Measurements from ENCODE around the gene CBR3. TPM values are rescaled to one million over a fixed set of nuclear protein-coding genes. Genes with fewer than 3 reads are reported as not detected.
A peak's percentile ranks its signal among the peaks of the same experiment; 100 is the strongest.

Gene CBR3
- total and polyA plus RNA-seq, 2 of the 13 experiments (the other 11 are each of a cell fraction or from before 2014, with no cell fraction given) = not detected

DNA sequence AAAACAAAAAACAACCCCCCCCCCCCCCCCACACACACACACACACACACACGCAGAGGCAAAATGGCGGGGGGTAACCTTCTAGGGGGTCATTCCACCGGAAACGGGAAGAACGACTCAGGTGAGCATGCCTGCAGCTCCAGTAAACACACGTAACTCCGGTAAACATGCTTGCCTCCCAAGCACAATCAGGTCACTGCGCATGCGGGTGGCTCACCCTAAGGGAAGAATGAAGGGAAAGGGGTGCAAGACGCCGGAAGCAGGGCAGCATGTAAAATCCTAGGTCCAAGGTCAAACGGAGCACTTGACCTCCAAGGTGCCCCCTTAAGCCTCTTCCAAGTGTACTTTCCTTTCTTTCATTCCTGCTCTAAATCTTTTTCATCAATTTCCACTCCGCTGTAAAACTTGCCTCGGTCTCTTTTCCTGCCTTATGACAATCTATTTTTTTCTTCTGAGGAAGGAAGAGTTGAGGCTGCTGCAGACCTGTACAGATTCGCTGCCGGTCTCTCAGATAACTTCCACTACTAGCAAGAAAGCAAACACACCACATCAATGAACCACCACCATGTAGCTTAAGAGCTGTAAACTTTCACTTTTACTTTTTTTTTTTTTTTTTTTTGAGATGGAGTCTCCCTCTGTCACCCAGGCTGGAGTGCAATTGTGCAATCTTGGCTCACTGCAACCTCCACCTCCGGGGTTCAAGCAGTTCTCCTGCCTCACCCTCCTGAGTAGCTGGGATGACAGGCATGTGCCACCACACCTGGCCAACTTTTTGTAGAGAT is 21.0 kb upstream of the CBR3 start (continued):
- TF ChIP-seq, protein P1, sequence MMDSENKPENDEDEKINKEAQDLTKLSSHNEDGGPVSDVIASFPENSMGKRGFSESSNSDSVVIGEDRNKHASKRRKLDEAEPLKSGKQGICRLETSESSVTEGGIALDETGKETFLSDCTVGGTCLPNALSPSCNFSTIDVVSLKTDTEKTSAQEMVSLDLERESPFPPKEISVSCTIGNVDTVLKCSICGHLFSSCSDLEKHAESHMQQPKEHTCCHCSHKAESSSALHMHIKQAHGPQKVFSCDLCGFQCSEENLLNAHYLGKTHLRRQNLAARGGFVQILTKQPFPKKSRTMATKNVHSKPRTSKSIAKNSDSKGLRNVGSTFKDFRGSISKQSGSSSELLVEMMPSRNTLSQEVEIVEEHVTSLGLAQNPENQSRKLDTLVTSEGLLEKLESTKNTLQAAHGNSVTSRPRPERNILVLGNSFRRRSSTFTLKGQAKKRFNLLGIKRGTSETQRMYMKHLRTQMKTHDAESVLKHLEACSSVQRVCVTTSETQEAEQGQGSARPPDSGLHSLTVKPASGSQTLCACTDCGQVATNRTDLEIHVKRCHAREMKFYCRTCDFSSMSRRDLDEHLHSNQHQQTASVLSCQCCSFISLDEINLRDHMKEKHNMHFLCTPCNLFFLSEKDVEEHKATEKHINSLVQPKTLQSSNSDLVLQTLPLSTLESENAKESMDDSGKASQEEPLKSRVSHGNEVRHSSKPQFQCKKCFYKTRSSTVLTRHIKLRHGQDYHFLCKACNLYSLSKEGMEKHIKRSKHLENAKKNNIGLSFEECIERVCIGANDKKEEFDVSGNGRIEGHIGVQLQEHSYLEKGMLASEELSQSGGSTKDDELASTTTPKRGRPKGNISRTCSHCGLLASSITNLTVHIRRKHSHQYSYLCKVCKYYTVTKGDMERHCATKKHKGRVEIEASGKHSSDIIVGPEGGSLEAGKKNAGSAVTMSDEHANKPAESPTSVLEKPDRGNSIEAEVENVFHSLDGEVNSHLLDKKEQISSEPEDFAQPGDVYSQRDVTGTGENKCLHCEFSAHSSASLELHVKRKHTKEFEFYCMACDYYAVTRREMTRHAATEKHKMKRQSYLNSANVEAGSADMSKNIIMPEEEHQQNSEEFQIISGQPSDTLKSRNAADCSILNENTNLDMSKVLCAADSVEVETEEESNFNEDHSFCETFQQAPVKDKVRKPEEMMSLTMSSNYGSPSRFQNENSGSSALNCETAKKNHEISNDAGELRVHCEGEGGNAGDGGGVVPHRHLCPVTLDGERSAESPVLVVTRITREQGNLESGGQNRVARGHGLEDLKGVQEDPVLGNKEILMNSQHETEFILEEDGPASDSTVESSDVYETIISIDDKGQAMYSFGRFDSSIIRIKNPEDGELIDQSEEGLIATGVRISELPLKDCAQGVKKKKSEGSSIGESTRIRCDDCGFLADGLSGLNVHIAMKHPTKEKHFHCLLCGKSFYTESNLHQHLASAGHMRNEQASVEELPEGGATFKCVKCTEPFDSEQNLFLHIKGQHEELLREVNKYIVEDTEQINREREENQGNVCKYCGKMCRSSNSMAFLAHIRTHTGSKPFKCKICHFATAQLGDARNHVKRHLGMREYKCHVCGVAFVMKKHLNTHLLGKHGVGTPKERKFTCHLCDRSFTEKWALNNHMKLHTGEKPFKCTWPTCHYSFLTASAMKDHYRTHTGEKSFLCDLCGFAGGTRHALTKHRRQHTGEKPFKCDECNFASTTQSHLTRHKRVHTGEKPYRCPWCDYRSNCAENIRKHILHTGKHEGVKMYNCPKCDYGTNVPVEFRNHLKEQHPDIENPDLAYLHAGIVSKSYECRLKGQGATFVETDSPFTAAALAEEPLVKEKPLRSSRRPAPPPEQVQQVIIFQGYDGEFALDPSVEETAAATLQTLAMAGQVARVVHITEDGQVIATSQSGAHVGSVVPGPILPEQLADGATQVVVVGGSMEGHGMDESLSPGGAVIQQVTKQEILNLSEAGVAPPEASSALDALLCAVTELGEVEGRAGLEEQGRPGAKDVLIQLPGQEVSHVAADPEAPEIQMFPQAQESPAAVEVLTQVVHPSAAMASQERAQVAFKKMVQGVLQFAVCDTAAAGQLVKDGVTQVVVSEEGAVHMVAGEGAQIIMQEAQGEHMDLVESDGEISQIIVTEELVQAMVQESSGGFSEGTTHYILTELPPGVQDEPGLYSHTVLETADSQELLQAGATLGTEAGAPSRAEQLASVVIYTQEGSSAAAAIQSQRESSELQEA (CRISPR knock-in tag; IDR thresholded peaks at IDR 0.05; ENCODE audit: not compliant biosample characterization) = no peak
- TF ChIP-seq RBM22 (optimal IDR thresholded peaks at IDR 0.05; ENCODE audit: low read length) = no peak
- peak; percentile 24; the same call in 1 of the 2 replicates for TF ChIP-seq POGZ (CRISPR knock-in tag; IDR thresholded peaks at IDR 0.05)
- no peak for TF ChIP-seq ELF4 (CRISPR knock-in tag; IDR thresholded peaks at IDR 0.05; ENCODE audit: borderline replicate concordance)
- no peak for TF ChIP-seq REL (CRISPR knock-in tag; conservative IDR thresholded peaks at IDR 0.05)
- TF ChIP-seq ASH2L (IDR thresholded peaks at IDR 0.05; ENCODE audit: insufficient read length, low read depth, low read length) = peak; percentile 7
- TF ChIP-seq NFE2L2 (IDR thresholded peaks at IDR 0.05; ENCODE audit: low read length) = no peak
- no peak for TF ChIP-seq KAT2B (IDR thresholded peaks at IDR 0.05; ENCODE audit: borderline replicate concordance, low read depth, low read length)
- TF ChIP-seq RXRA (CRISPR knock-in tag; IDR thresholded peaks at IDR 0.05) = 0 out of 2 replicates have a peak, but pooled peaks have one; percentile 9
- no peak for TF ChIP-seq ZNF558 (CRISPR knock-in tag; IDR thresholded peaks at IDR 0.05; ENCODE audit: borderline replicate concordance)
- no peak for TF ChIP-seq ZNF580 (CRISPR knock-in tag; IDR thresholded peaks at IDR 0.05; ENCODE audit: borderline replicate concordance, low read depth)
- TF ChIP-seq ZNF138 (CRISPR knock-in tag; IDR thresholded peaks at IDR 0.05; ENCODE audit: low read depth) = no peak
- TF ChIP-seq ETV5 (CRISPR knock-in tag; IDR thresholded peaks at IDR 0.05; ENCODE audit: borderline replicate concordance) = peak; percentile 63; the same call in 1 of the 2 replicates
- no peak for TF ChIP-seq ZNF616 (CRISPR knock-in tag; IDR thresholded peaks at IDR 0.05; ENCODE audit: low read depth)
- TF ChIP-seq ZNF800 (CRISPR knock-in tag; IDR thresholded peaks at IDR 0.05) = no peak
- no peak for TF ChIP-seq ZFP36 (IDR thresholded peaks at IDR 0.05; ENCODE audit: borderline replicate concordance, low read depth, low read length, partially characterized antibody)
